ENCODE results near the gene DLGAP1. TPM values are rescaled to one million over a fixed set of nuclear protein-coding genes. Genes with fewer than 3 reads are reported as not detected.

The DLGAP1 gene
- polyA plus RNA-seq, 1 donor from 2014 or later = 4.5 TPM

- Histone ChIP-seq H3K27ac (ENCODE audit: low read length) (no peak overlapping the region), H4K20me1 (ENCODE audit: insufficient read depth) (no peaks in the 10 kb centered on the region), H3K9me2 (ENCODE audit: insufficient read depth, low read length) (no peaks in the 10 kb centered on the region), H3K9ac (ENCODE audit: low read length) (no peak overlapping the region), H3K9me3 (ENCODE audit: low read length) (peaks cover 11% of the 10 kb centered on the region), H3K4me3 (ENCODE audit: low read length) (no peak overlapping the region), H2AFZ (ENCODE audit: low read depth, low read length) (no peak overlapping the region), H3F3A (ENCODE audit: insufficient read depth, low read length, poor library complexity, severe bottlenecking) (no peaks in the 10 kb centered on the region), H3K79me2 (replicated peaks; ENCODE audit: insufficient read depth, low read length) (no peaks in the 10 kb centered on the region), H3K36me3 (ENCODE audit: insufficient read depth, low read length) (no peaks in the 10 kb centered on the region), H3K27me3 (ENCODE audit: insufficient read depth, low read depth, low read length) (no peaks in the 10 kb centered on the region), H3K4me2 (ENCODE audit: low read length) (no peak overlapping the region)
- no peak for TF ChIP-seq MXI1 (conservative IDR thresholded peaks at IDR 0.05; ENCODE audit: poor library complexity, severe bottlenecking)
- TF ChIP-seq RAD21 (conservative IDR thresholded peaks at IDR 0.05) = no peak
- TF ChIP-seq EP300 (conservative IDR thresholded peaks at IDR 0.05; ENCODE audit: poor library complexity, severe bottlenecking) = no peak
- TF ChIP-seq EZH2 (IDR thresholded peaks at IDR 0.05; ENCODE audit: borderline replicate concordance, insufficient read depth, low read length, poor library complexity, severe bottlenecking) = no peak
- no peak for TF ChIP-seq TAF1 (IDR thresholded peaks at IDR 0.05; ENCODE audit: low read depth)
- no peak for TF ChIP-seq POLR2AphosphoS5 (IDR thresholded peaks at IDR 0.05)
Measured at GRCh38 chr18:4063545-4063944, 391.6 kb downstream of the DLGAP1 start.

- H3K36me3 ChIP-seq (ENCODE audit: insufficient read depth, low read length) = no peaks in the 10 kb centered on the region
- H3F3A ChIP-seq (ENCODE audit: insufficient read depth, low read length, poor library complexity, severe bottlenecking) = no peaks in the 10 kb centered on the region
- no peaks in the 10 kb centered on the region for H3K9me2 ChIP-seq (ENCODE audit: insufficient read depth, low read length)
- no peaks in the 10 kb centered on the region for H3K79me2 ChIP-seq (replicated peaks; ENCODE audit: insufficient read depth, low read length)
- no peak overlapping the region for H2AFZ ChIP-seq (ENCODE audit: low read depth, low read length)
- H3K9ac ChIP-seq (ENCODE audit: low read length) = no peak overlapping the region
- no peak overlapping the region for H3K4me3 ChIP-seq (ENCODE audit: low read length)
- no peak overlapping the region for H3K27ac ChIP-seq (ENCODE audit: low read length)
- H4K20me1 ChIP-seq (ENCODE audit: insufficient read depth) = no peaks in the 10 kb centered on the region
- peaks cover 9% of the 10 kb centered on the region for H3K9me3 ChIP-seq (ENCODE audit: low read length)
- no peak for TF ChIP-seq EP300 (conservative IDR thresholded peaks at IDR 0.05; ENCODE audit: poor library complexity, severe bottlenecking)
- no peak for TF ChIP-seq POLR2AphosphoS5 (IDR thresholded peaks at IDR 0.05)
- TF ChIP-seq MXI1 (conservative IDR thresholded peaks at IDR 0.05; ENCODE audit: poor library complexity, severe bottlenecking) = no peak
- TF ChIP-seq EZH2 (IDR thresholded peaks at IDR 0.05; ENCODE audit: borderline replicate concordance, insufficient read depth, low read length, poor library complexity, severe bottlenecking) = no peak
- no peak for TF ChIP-seq CTCF (IDR thresholded peaks at IDR 0.05; ENCODE audit: poor library complexity, severe bottlenecking)
- no peak for TF ChIP-seq SMC3 (conservative IDR thresholded peaks at IDR 0.05; ENCODE audit: poor library complexity)
- H3K4me2 ChIP-seq (ENCODE audit: low read length) = no peak overlapping the region
- no peaks in the 10 kb centered on the region for H3K27me3 ChIP-seq (ENCODE audit: insufficient read depth, low read depth, low read length)
Measured at GRCh38 chr18:4060427-4061281, 394.5 kb downstream of the DLGAP1 start.

- Histone ChIP-seq H3K9me3 (ENCODE audit: low read length) (peaks cover 7% of the 10 kb centered on the region), H3K4me3 (ENCODE audit: low read length) (no peak overlapping the region), H2AFZ (ENCODE audit: low read depth, low read length) (no peak overlapping the region), H3K27ac (ENCODE audit: low read length) (no peak overlapping the region), H3K9ac (ENCODE audit: low read length) (no peak overlapping the region), H3F3A (ENCODE audit: insufficient read depth, low read length, poor library complexity, severe bottlenecking) (no peaks in the 10 kb centered on the region), H4K20me1 (ENCODE audit: insufficient read depth) (no peaks in the 10 kb centered on the region), H3K27me3 (ENCODE audit: insufficient read depth, low read depth, low read length) (no peaks in the 10 kb centered on the region), H3K79me2 (replicated peaks; ENCODE audit: insufficient read depth, low read length) (no peaks in the 10 kb centered on the region), H3K9me2 (ENCODE audit: insufficient read depth, low read length) (no peaks in the 10 kb centered on the region), H3K4me2 (ENCODE audit: low read length) (no peak overlapping the region), H3K36me3 (ENCODE audit: insufficient read depth, low read length) (no peaks in the 10 kb centered on the region)
- TF ChIP-seq REST (IDR thresholded peaks at IDR 0.05; ENCODE audit: borderline replicate concordance) (no peak), POLR2AphosphoS5 (IDR thresholded peaks at IDR 0.05) (no peak), SMC3 (conservative IDR thresholded peaks at IDR 0.05; ENCODE audit: poor library complexity) (no peak), CTCF (IDR thresholded peaks at IDR 0.05; ENCODE audit: poor library complexity, severe bottlenecking) (no peak), RAD21 (conservative IDR thresholded peaks at IDR 0.05) (no peak), EZH2 (IDR thresholded peaks at IDR 0.05; ENCODE audit: borderline replicate concordance, insufficient read depth, low read length, poor library complexity, severe bottlenecking) (no peak), TAF1 (IDR thresholded peaks at IDR 0.05; ENCODE audit: low read depth) (no peak), MXI1 (conservative IDR thresholded peaks at IDR 0.05; ENCODE audit: poor library complexity, severe bottlenecking) (no peak), EP300 (conservative IDR thresholded peaks at IDR 0.05; ENCODE audit: poor library complexity, severe bottlenecking) (no peak)
Measured at GRCh38 chr18:4058179-4058578, 396.9 kb downstream of the DLGAP1 start.

Data from neural cell (in vitro differentiated cells).